ENCODE results near the gene FAM111B. TPM values are rescaled to one million over a fixed set of nuclear protein-coding genes. Genes with fewer than 3 reads are reported as not detected.

Gene FAM111B
- total and polyA plus RNA-seq, 2 of the 4 experiments (the other 2 are of a cell fraction): 3.2 to 9.3 TPM

DNA sequence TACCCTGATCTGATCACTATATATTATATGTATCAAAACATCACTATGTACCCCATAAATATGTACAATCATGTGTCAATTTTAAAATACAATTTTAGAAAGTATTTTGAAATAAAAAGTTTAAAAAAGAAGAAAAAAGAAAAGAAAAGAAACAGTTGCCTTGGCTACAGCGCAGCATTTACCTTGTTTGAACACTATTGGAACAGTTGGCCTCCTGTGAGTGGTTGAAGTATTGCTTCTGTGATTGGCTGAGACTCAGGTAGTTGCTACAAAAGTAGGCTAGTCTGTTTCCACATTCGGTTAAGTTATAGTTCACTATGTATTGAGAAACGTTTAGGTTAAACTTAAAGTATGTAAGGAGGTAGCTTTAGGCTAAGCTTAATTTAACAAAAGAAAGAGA is 57.0 kb downstream of the FAM111B start:
- TF ChIP-seq POLR2A (IDR thresholded peaks at IDR 0.05; ENCODE audit: low read depth, low read length) (no peak), BHLHE40 (IDR thresholded peaks at IDR 0.05; ENCODE audit: low read depth, low read length) (no peak), MAFK (IDR thresholded peaks at IDR 0.05; ENCODE audit: low read depth, low read length) (no peak), RCOR1 (IDR thresholded peaks at IDR 0.05; ENCODE audit: insufficient replicate concordance, low read length) (no peak), RFX5 (IDR thresholded peaks at IDR 0.05; ENCODE audit: low read depth, low read length) (no peak), MAZ (IDR thresholded peaks at IDR 0.05; ENCODE audit: borderline replicate concordance, low read depth, low read length) (no peak), NFE2L2 (IDR thresholded peaks at IDR 0.05; ENCODE audit: low read depth, low read length) (no peak), MXI1 (IDR thresholded peaks at IDR 0.05; ENCODE audit: borderline replicate concordance, low read depth, low read length) (no peak), RAD21 (IDR thresholded peaks at IDR 0.05; ENCODE audit: low read length) (no peak), FOS (IDR thresholded peaks at IDR 0.05; ENCODE audit: low read depth, low read length) (no peak), CEBPB (IDR thresholded peaks at IDR 0.05; ENCODE audit: low read depth, low read length) (no peak), CHD1 (IDR thresholded peaks at IDR 0.05; ENCODE audit: low read depth, low read length) (no peak)
- TF ChIP-seq, protein P1, sequence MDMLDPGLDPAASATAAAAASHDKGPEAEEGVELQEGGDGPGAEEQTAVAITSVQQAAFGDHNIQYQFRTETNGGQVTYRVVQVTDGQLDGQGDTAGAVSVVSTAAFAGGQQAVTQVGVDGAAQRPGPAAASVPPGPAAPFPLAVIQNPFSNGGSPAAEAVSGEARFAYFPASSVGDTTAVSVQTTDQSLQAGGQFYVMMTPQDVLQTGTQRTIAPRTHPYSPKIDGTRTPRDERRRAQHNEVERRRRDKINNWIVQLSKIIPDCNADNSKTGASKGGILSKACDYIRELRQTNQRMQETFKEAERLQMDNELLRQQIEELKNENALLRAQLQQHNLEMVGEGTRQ (IDR thresholded peaks at IDR 0.05; ENCODE audit: low read depth, low read length): no peak
- TF ChIP-seq, protein P2, sequence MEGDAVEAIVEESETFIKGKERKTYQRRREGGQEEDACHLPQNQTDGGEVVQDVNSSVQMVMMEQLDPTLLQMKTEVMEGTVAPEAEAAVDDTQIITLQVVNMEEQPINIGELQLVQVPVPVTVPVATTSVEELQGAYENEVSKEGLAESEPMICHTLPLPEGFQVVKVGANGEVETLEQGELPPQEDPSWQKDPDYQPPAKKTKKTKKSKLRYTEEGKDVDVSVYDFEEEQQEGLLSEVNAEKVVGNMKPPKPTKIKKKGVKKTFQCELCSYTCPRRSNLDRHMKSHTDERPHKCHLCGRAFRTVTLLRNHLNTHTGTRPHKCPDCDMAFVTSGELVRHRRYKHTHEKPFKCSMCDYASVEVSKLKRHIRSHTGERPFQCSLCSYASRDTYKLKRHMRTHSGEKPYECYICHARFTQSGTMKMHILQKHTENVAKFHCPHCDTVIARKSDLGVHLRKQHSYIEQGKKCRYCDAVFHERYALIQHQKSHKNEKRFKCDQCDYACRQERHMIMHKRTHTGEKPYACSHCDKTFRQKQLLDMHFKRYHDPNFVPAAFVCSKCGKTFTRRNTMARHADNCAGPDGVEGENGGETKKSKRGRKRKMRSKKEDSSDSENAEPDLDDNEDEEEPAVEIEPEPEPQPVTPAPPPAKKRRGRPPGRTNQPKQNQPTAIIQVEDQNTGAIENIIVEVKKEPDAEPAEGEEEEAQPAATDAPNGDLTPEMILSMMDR (conservative IDR thresholded peaks at IDR 0.05; ENCODE audit: low read depth, low read length): no peak
- TF ChIP-seq, protein P3, sequence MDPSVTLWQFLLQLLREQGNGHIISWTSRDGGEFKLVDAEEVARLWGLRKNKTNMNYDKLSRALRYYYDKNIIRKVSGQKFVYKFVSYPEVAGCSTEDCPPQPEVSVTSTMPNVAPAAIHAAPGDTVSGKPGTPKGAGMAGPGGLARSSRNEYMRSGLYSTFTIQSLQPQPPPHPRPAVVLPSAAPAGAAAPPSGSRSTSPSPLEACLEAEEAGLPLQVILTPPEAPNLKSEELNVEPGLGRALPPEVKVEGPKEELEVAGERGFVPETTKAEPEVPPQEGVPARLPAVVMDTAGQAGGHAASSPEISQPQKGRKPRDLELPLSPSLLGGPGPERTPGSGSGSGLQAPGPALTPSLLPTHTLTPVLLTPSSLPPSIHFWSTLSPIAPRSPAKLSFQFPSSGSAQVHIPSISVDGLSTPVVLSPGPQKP (IDR thresholded peaks at IDR 0.05; ENCODE audit: borderline replicate concordance, low read depth, low read length): no peak
- dilution Hi-C loops (cut with HindIII; ENCODE audit: low sequenced_read_pairs, unreplicated experiment): no loop called here
- Histone ChIP-seq H3K4me3 (ENCODE audit: insufficient read depth, low read depth, low read length) (no peak overlapping the region), H3K18ac (ENCODE audit: low read depth, low read length) (no peak overlapping the region), H4K20me1 (ENCODE audit: insufficient read depth, low read length) (no peaks in the 10 kb centered on the region), H3K4me1 (ENCODE audit: control insufficient read depth, insufficient read depth, low read length) (no peaks in the 10 kb centered on the region), H3K14ac (replicated peaks; ENCODE audit: low read depth, low read length) (no peak overlapping the region), H4K91ac (ENCODE audit: insufficient read depth, low read depth, low read length) (no peak overlapping the region), H3K27ac (ENCODE audit: insufficient read depth, low read length) (no peak overlapping the region), H3K36me3 (ENCODE audit: control insufficient read depth, insufficient read depth, low read length) (no peaks in the 10 kb centered on the region), H3K9me1 (ENCODE audit: insufficient read depth, low read length) (no peaks in the 10 kb centered on the region), H2BK5ac (ENCODE audit: low read depth, low read length, poor library complexity, severe bottlenecking) (no peak overlapping the region), H2AK9ac (replicated peaks; ENCODE audit: low read depth, low read length, poor library complexity) (no peak overlapping the region), H3K4ac (ENCODE audit: low read depth, low read length) (no peak overlapping the region), H2BK15ac (ENCODE audit: low read depth, low read length) (no peak overlapping the region), H2AFZ (replicated peaks; ENCODE audit: low read length, poor library complexity) (no peak overlapping the region), H3K9ac (ENCODE audit: low read depth, low read length) (no peak overlapping the region), H3K4me2 (ENCODE audit: low read depth, low read length) (no peak overlapping the region), H3K79me1 (ENCODE audit: low read depth in 1 of 2, low read length in 2 of 2) (no peaks in the 10 kb centered on the region), H3K56ac (ENCODE audit: extremely low read depth, insufficient read depth, low read length) (no peak overlapping the region), H3K9me3 (ENCODE audit: control insufficient read depth, insufficient read depth, low read length) (no peaks in the 10 kb centered on the region), H4K5ac (ENCODE audit: low read depth, low read length) (no peak overlapping the region), H2AK5ac (ENCODE audit: low read depth, low read length) (no peak overlapping the region), H3K23ac (ENCODE audit: low read depth, low read length) (no peak overlapping the region), H3K27me3 (ENCODE audit: control insufficient read depth, insufficient read depth, low read length) (peaks cover 13% of the 10 kb centered on the region), H2BK120ac (ENCODE audit: low read depth, low read length) (no peak overlapping the region), H2BK20ac (ENCODE audit: low read depth, low read length) (no peak overlapping the region), H4K8ac (ENCODE audit: low read depth in 2 of 2, low read length in 2 of 2) (no peak overlapping the region)
- BruUV-seq (replicated peaks): no TSS peak
- no peak for DNase-seq
- ATAC-seq (ENCODE audit: low read depth): no peak
- 100% methylated on average over 1 of the region's 3 CpGs; no CpG with 5 or more reads in 1 of the 2 experiments for WGBS, 2 experiments (ENCODE audit: extremely low coverage in 2 of 2, insufficient read length in 1 of 2)
- intact Hi-C loops (cut with micrococcal nuclease): no loop called here
- CTCF ChIA-PET: interaction anchor here (1.2 to 3.1 kb wide), 2 partner anchors 22 to 28 kb away, joined by 4 to 11 read pairs; partner anchors contain the start of gene FAM111A
- POLR2A ChIA-PET (ENCODE audit: unreplicated experiment): no interaction called here
- in situ Hi-C loops (cut with MboI; ENCODE audit: low sequenced_read_pairs): no loop called here
